Endodermal cell (in vitro differentiated cells): ENCODE data around the gene CFAP77. TPM values are rescaled to one million over a fixed set of nuclear protein-coding genes. Genes with fewer than 3 reads are reported as not detected.

Source experiments
- DNase-seq: peaks from one replicate; pipeline ENCODE4 v3.0.0-alpha.2; 2017
- H3K27ac ChIP-seq: 2 replicates; pipeline ENCODE4 v1.5.1; 2013; ENCODE audit warnings: mild to moderate bottlenecking, low read depth, low read length, moderate library complexity
- H3K27me3 ChIP-seq: 2 replicates; pipeline ENCODE4 v1.6.1; 2013; ENCODE audit warnings: mild to moderate bottlenecking, low read length, moderate library complexity; ENCODE audit not compliant: insufficient read depth, control insufficient read depth, poor library complexity, severe bottlenecking
- H3K36me3 ChIP-seq: 2 replicates; pipeline ENCODE4 v1.7.0; 2013; ENCODE audit warnings: mild to moderate bottlenecking, low read length, moderate library complexity; ENCODE audit not compliant: control insufficient read depth, insufficient read depth
- H3K4me1 ChIP-seq: one replicate; pipeline ENCODE4 v1.7.0; 2013; ENCODE audit warnings: low read length; ENCODE audit not compliant: control insufficient read depth, insufficient read depth
- H3K4me3 ChIP-seq: 2 replicates; pipeline ENCODE4 v1.5.1; 2013; ENCODE audit warnings: mild to moderate bottlenecking, low read length, moderate library complexity
- H3K9ac ChIP-seq: 2 replicates; pipeline ENCODE4 v1.6.1; 2013; ENCODE audit warnings: mild to moderate bottlenecking, low read length, moderate library complexity; ENCODE audit not compliant: poor library complexity, severe bottlenecking; ENCODE audit errors: extremely low read depth
- H3K9me3 ChIP-seq: 2 replicates; pipeline ENCODE4 v1.6.1; 2013; ENCODE audit warnings: mild to moderate bottlenecking, low read length, moderate library complexity; ENCODE audit not compliant: control insufficient read depth
- H3K27ac Mint-ChIP-seq: 2 replicates; pipeline ENCODE4 v1.8.0; 2020; ENCODE audit warnings: mixed read lengths
- H3K27me3 Mint-ChIP-seq: 2 replicates; pipeline ENCODE4 v1.8.0; 2021; ENCODE audit warnings: mild to moderate bottlenecking, mixed read lengths; ENCODE audit not compliant: insufficient read depth
- H3K36me3 Mint-ChIP-seq: 2 replicates; pipeline ENCODE4 v1.8.0; 2020; ENCODE audit warnings: low read depth, mixed read lengths
- H3K4me1 Mint-ChIP-seq: 2 replicates; pipeline ENCODE4 v1.8.0; 2020; ENCODE audit warnings: mixed read lengths
- H3K4me3 Mint-ChIP-seq: 2 replicates; pipeline ENCODE4 v1.8.0; 2020; ENCODE audit warnings: mild to moderate bottlenecking, moderate library complexity, mixed read lengths
- H3K9me3 Mint-ChIP-seq: 2 replicates; pipeline ENCODE4 v1.8.0; 2020; ENCODE audit warnings: mild to moderate bottlenecking, mixed read lengths
- CTCF ChIP-seq: fragments of 200-600 bp; sonication (generic); conservative IDR thresholded peaks from 2 replicates; pipeline ENCODE4 v1.5.0; 2021; ENCODE audit warnings: antibody characterized with exemption, mild to moderate bottlenecking
- WGBS, 2 experiments: methylation state at CpG; one replicate each; pipeline versions ENCODE4 v1.1.5 to v1.1.7; 2013; ENCODE audit warnings: missing lambda C conversion rate in 2 of 2, mixed read lengths in 1 of 2; ENCODE audit not compliant: insufficient coverage in 1 of 2, insufficient read length in 1 of 2; 5-methylcytosine and 5-hydroxymethylcytosine counted together
- total RNA-seq, 2 donors: library from RNA; stranded (reverse); fragmentation: NEBNext Ultra II Directional in 1 of 2; extraction: Animal tissue kit (Norgen Biotek cat#: 25700) in 1 of 2; gene quantifications; 2 replicates in 1 of 2; 3 replicates in 1 of 2; pipeline ENCODE4 v1.2.1, GENCODE V29; 2021

CFAP77 gene
- total RNA-seq, 2 donors from 2014 or later, result 1.7 to 2.2 TPM

GRCh38 chr9:132465131-132465635 is 55.2 kb downstream of the CFAP77 start:
- TF ChIP-seq CTCF, result no peak
- peaks cover 3% of the 10 kb centered on the region for H3K9me3 Mint-ChIP-seq
- H3K4me3 Mint-ChIP-seq, result no peak overlapping the region
- Histone ChIP-seq H3K4me3 (no peak overlapping the region), H3K36me3 (no peaks in the 10 kb centered on the region), H3K4me1 (no peaks in the 10 kb centered on the region), H3K9ac (no peak overlapping the region), H3K9me3 (no peaks in the 10 kb centered on the region), H3K27me3 (no peaks in the 10 kb centered on the region), H3K27ac (no peak overlapping the region)
- H3K4me1 Mint-ChIP-seq, result peaks cover 7% of the 10 kb centered on the region
- H3K36me3 Mint-ChIP-seq, result peaks cover 3% of the 10 kb centered on the region
- H3K27me3 Mint-ChIP-seq, result no peaks in the 10 kb centered on the region
- no peak for DNase-seq
- WGBS, 2 experiments, result 88 to 93% methylated on average over 5 of the region's 5 CpGs
- H3K27ac Mint-ChIP-seq, result no peak overlapping the region

- H3K4me1 Mint-ChIP-seq, result peaks cover 12% of the 10 kb centered on the region
- peaks cover 3% of the 10 kb centered on the region for H3K36me3 Mint-ChIP-seq
Measured at GRCh38 chr9:132472199-132472598, 62.2 kb downstream of the CFAP77 start.

GRCh38 chr9:132472599-132472998 is 62.6 kb downstream of the CFAP77 start:
- no peak overlapping the region for H3K4me3 ChIP-seq
- no peak for DNase-seq
- no peaks in the 10 kb centered on the region for H3K27me3 ChIP-seq
- Mint-ChIP-seq H3K4me3 (no peak overlapping the region), H3K36me3 (peaks cover 3% of the 10 kb centered on the region), H3K9me3 (peaks cover 3% of the 10 kb centered on the region), H3K4me1 (peaks cover 12% of the 10 kb centered on the region), H3K27ac (peak overlapping the region; percentile 48), H3K27me3 (no peaks in the 10 kb centered on the region)
- TF ChIP-seq CTCF, result no peak
- 84 to 86% methylated on average over 7 to 9 of the region's 9 CpGs for WGBS, 2 experiments
- no peaks in the 10 kb centered on the region for H3K36me3 ChIP-seq
- no peaks in the 10 kb centered on the region for H3K9me3 ChIP-seq
- H3K9ac ChIP-seq, result no peak overlapping the region
- H3K4me1 ChIP-seq, result no peaks in the 10 kb centered on the region
- H3K27ac ChIP-seq, result no peak overlapping the region

More at GRCh38 chr9:132472199-132472598, 62.2 kb downstream of the CFAP77 start:
- Mint-ChIP-seq H3K9me3 (peaks cover 3% of the 10 kb centered on the region), H3K27ac (peak overlapping the region; percentile 48), H3K4me3 (no peak overlapping the region), H3K27me3 (no peaks in the 10 kb centered on the region)
- no peaks in the 10 kb centered on the region for H3K9me3 ChIP-seq
- no peak overlapping the region for H3K4me3 ChIP-seq
- no peaks in the 10 kb centered on the region for H3K27me3 ChIP-seq
- no peaks in the 10 kb centered on the region for H3K36me3 ChIP-seq
- no peak overlapping the region for H3K27ac ChIP-seq
- WGBS, 2 experiments, result 91 to 93% methylated on average over 4 of the region's 4 CpGs
- no peaks in the 10 kb centered on the region for H3K4me1 ChIP-seq
- TF ChIP-seq CTCF, result no peak
- no peak for DNase-seq
- no peak overlapping the region for H3K9ac ChIP-seq
